GM23248 (cell line): ENCODE measurements around the gene PRKD1. TPM values are rescaled to one million over a fixed set of nuclear protein-coding genes. Genes with fewer than 3 reads are reported as not detected.

Source experiments
- DNase-seq: peaks from one replicate; pipeline ENCODE4 v3.0.0-alpha.2; 2015
- H2AFZ ChIP-seq: fragments of 200-600 bp; sonication (generic); 2 replicates; pipeline ENCODE4 v1.6.1; 2016; ENCODE audit warnings: antibody characterized with exemption
- H3F3A ChIP-seq: fragments of 200-600 bp; sonication (generic); 2 replicates; pipeline ENCODE4 v1.6.1; 2016; ENCODE audit warnings: mild to moderate bottlenecking, antibody characterized with exemption, mixed run types; ENCODE audit not compliant: insufficient read depth
- H3K27ac ChIP-seq: fragments of 200-600 bp; sonication (generic); 2 replicates; pipeline ENCODE4 v1.5.1; 2016; ENCODE audit warnings: mild to moderate bottlenecking
- H3K27me3 ChIP-seq: fragments of 200-600 bp; sonication (generic); replicated peaks from 2 replicates; pipeline ENCODE4 v1.6.1; 2016; ENCODE audit warnings: mild to moderate bottlenecking; ENCODE audit not compliant: insufficient read depth
- H3K36me3 ChIP-seq: fragments of 200-600 bp; sonication (generic); 2 replicates; pipeline ENCODE4 v1.6.1; 2016; ENCODE audit warnings: low read depth, mild to moderate bottlenecking
- H3K4me1 ChIP-seq: fragments of 200-600 bp; sonication (generic); 2 replicates; pipeline ENCODE4 v1.6.1; 2016; ENCODE audit warnings: mild to moderate bottlenecking; ENCODE audit not compliant: insufficient read depth
- H3K4me2 ChIP-seq: fragments of 200-600 bp; sonication (generic); one replicate; pipeline ENCODE4 v1.6.1; 2016; ENCODE audit warnings: mild to moderate bottlenecking; ENCODE audit not compliant: unreplicated experiment
- H3K4me3 ChIP-seq: fragments of 200-600 bp; sonication (generic); 2 replicates; pipeline ENCODE4 v1.5.1; 2016; ENCODE audit warnings: mild to moderate bottlenecking
- H3K79me2 ChIP-seq: fragments of 200-600 bp; sonication (generic); 2 replicates; pipeline ENCODE4 v1.6.1; 2016; ENCODE audit warnings: mild to moderate bottlenecking; ENCODE audit not compliant: insufficient read depth
- H3K9ac ChIP-seq: fragments of 200-600 bp; sonication (generic); 2 replicates; pipeline ENCODE4 v1.6.1; 2016; ENCODE audit warnings: mild to moderate bottlenecking
- H3K9me2 ChIP-seq: fragments of 200-600 bp; sonication (generic); 2 replicates; pipeline ENCODE4 v1.6.1; 2016; ENCODE audit warnings: mixed run types, mild to moderate bottlenecking, moderate library complexity; ENCODE audit not compliant: insufficient read depth
- H3K9me3 ChIP-seq: fragments of 200-600 bp; sonication (generic); one replicate; pipeline ENCODE4 v1.6.1; 2017; ENCODE audit warnings: low read depth
- H4K20me1 ChIP-seq: fragments of 200-600 bp; sonication (generic); 2 replicates; pipeline ENCODE4 v1.6.0; 2016; ENCODE audit not compliant: insufficient read depth
- EZH2 ChIP-seq: fragments of 200-600 bp; sonication (generic); IDR thresholded peaks from 2 replicates; pipeline ENCODE4 v1.6.1; 2018; ENCODE audit warnings: antibody characterized with exemption, mild to moderate bottlenecking; ENCODE audit not compliant: insufficient read depth, poor library complexity, severe bottlenecking
- EZH2phosphoT487 ChIP-seq: fragments of 200-600 bp; sonication (generic); IDR thresholded peaks from 2 replicates; pipeline ENCODE4 v1.6.1; 2018; ENCODE audit warnings: antibody characterized with exemption, moderate library complexity, mild to moderate bottlenecking, low read depth; ENCODE audit not compliant: insufficient read depth
- WGBS, 2 experiments: methylation state at CpG; one replicate each; pipeline ENCODE4 v1.1.6; 2015 to 2017; ENCODE audit warnings: low lambda C conversion rate in 2 of 2, low coverage in 1 of 2; ENCODE audit errors: missing lambda C conversion rate in 2 of 2; 5-methylcytosine and 5-hydroxymethylcytosine counted together
- in situ Hi-C: fragments of 300-500 bp; cut with MboI; formaldehyde crosslinking; loops from 2 replicates; pipeline ENCODE4 v1.15.0; 2020
- polyA plus RNA-seq: library from polyadenylated mRNA; unstranded; fragments of >200 nt; fragmentation: Nextera tagmentation; extraction: Ambion mirVana; gene quantifications from 2 replicates; pipeline ENCODE4 v1.2.1, GENCODE V29; 2016
- total RNA-seq: library from RNA; depleted of rRNA; stranded (reverse); fragments of >200 nt; shearing (Covaris generic); gene quantifications from 2 replicates; pipeline ENCODE4 v1.2.3, GENCODE V29; 2014

Gene PRKD1
- total and polyA plus RNA-seq, 2 experiments from 2014 or later, result 24.2 to 30.7 TPM

- Histone ChIP-seq H3K4me2 (no peak overlapping the region), H3K36me3 (no peaks in the 10 kb centered on the region), H3K4me1 (no peaks in the 10 kb centered on the region), H3K9me3 (no peaks in the 10 kb centered on the region), H3K9me2 (peaks cover 5% of the 10 kb centered on the region; the same call in 1 of the 2 replicates), H3K79me2 (peaks cover 99% of the 10 kb centered on the region), H3K27me3 (no peaks in the 10 kb centered on the region), H2AFZ (no peak overlapping the region), H4K20me1 (peaks cover 4% of the 10 kb centered on the region; the same call in 1 of the 2 replicates), H3F3A (no peaks in the 10 kb centered on the region), H3K9ac (no peak overlapping the region), H3K27ac (no peak overlapping the region), H3K4me3 (no peak overlapping the region)
- in situ Hi-C loops, result no loop called here
- TF ChIP-seq EZH2phosphoT487 (no peak), EZH2 (no peak)
- DNase-seq, result no peak
- WGBS, 2 experiments, result 96 to 97% methylated on average over 4 of the region's 4 CpGs
Observed at GRCh38 chr14:29900609-29901350, 26.9 kb downstream of the PRKD1 start.

GRCh38 chr14:29898470-29898869 lies 29.2 kb downstream of the PRKD1 start:
- WGBS, 2 experiments, result 79 to 91% methylated on average over 2 of the region's 2 CpGs
- no peaks in the 10 kb centered on the region for H3K4me1 ChIP-seq
- peaks cover 4% of the 10 kb centered on the region; the same call in 1 of the 2 replicates for H4K20me1 ChIP-seq
- no peaks in the 10 kb centered on the region for H3F3A ChIP-seq
- H3K79me2 ChIP-seq, result peaks cover 99% of the 10 kb centered on the region
- no peak overlapping the region for H3K27ac ChIP-seq
- in situ Hi-C loops, result no loop called here
- no peaks in the 10 kb centered on the region for H3K27me3 ChIP-seq
- peaks cover 5% of the 10 kb centered on the region; the same call in 1 of the 2 replicates for H3K9me2 ChIP-seq
- no peaks in the 10 kb centered on the region for H3K36me3 ChIP-seq
- DNase-seq, result no peak
- no peak overlapping the region for H3K9ac ChIP-seq
- H3K9me3 ChIP-seq, result no peaks in the 10 kb centered on the region
- no peak overlapping the region for H2AFZ ChIP-seq
- no peak for TF ChIP-seq EZH2phosphoT487
- no peak for TF ChIP-seq EZH2
- H3K4me3 ChIP-seq, result no peak overlapping the region
- H3K4me2 ChIP-seq, result no peak overlapping the region

GRCh38 chr14:29897181-29897580 lies 30.5 kb downstream of the PRKD1 start:
- Histone ChIP-seq H3K79me2 (peaks cover 97% of the 10 kb centered on the region), H3K9me3 (no peaks in the 10 kb centered on the region), H2AFZ (no peak overlapping the region), H3K9me2 (peaks cover 5% of the 10 kb centered on the region; the same call in 1 of the 2 replicates), H3K4me1 (no peaks in the 10 kb centered on the region), H3K36me3 (no peaks in the 10 kb centered on the region), H3F3A (no peaks in the 10 kb centered on the region), H4K20me1 (peaks cover 7% of the 10 kb centered on the region; the same call in 1 of the 2 replicates), H3K27ac (no peak overlapping the region), H3K9ac (no peak overlapping the region), H3K4me3 (no peak overlapping the region), H3K4me2 (no peak overlapping the region), H3K27me3 (no peaks in the 10 kb centered on the region)
- no peak for DNase-seq
- no peak for TF ChIP-seq EZH2
- no peak for TF ChIP-seq EZH2phosphoT487
- WGBS, 2 experiments, result 100% methylated on average over 1 of the region's 1 CpG
- in situ Hi-C loops, result no loop called here

GRCh38 chr14:29896354-29896821 lies 31.3 kb downstream of the PRKD1 start:
- H3K9ac ChIP-seq, result no peak overlapping the region
- no peak overlapping the region for H3K4me3 ChIP-seq
- peaks cover 11% of the 10 kb centered on the region; the same call in 1 of the 2 replicates for H4K20me1 ChIP-seq
- H3K36me3 ChIP-seq, result no peaks in the 10 kb centered on the region
- 94 to 98% methylated on average over 4 of the region's 4 CpGs for WGBS, 2 experiments
- no peak for DNase-seq
- TF ChIP-seq EZH2phosphoT487, result no peak
- TF ChIP-seq EZH2, result no peak
- peaks cover 5% of the 10 kb centered on the region; the same call in 1 of the 2 replicates for H3K9me2 ChIP-seq
- no peak overlapping the region for H3K4me2 ChIP-seq
- peaks cover 97% of the 10 kb centered on the region for H3K79me2 ChIP-seq
- no peak overlapping the region for H2AFZ ChIP-seq
- H3K4me1 ChIP-seq, result no peaks in the 10 kb centered on the region
- H3F3A ChIP-seq, result no peaks in the 10 kb centered on the region
- H3K9me3 ChIP-seq, result no peaks in the 10 kb centered on the region
- in situ Hi-C loops, result no loop called here
- no peak overlapping the region for H3K27ac ChIP-seq
- no peaks in the 10 kb centered on the region for H3K27me3 ChIP-seq
